HepG2 (cell line): Measurements from ENCODE around the gene CBY1. TPM values are rescaled to one million over a fixed set of nuclear protein-coding genes. Genes with fewer than 3 reads are reported as not detected.

Experiments
- ATAC-seq: fragments of 200-7000 bp; cut with Tn5 transposase; 3 replicates; pipeline ENCODE4 v1.9.1; 2020; ENCODE audit warnings: mild to moderate bottlenecking, moderate library complexity
- BruUV-seq: library from RNA; stranded (reverse); fragments of 400-500 nt; replicated peaks from 2 replicates; lab custom pipeline; 2021; lab: Mats Ljungman, UMichigan
- CTCF ChIA-PET: fragments of 300-600 bp; formaldehyde crosslinking; extraction: SDS; loops from one replicate; lab custom pipeline; 2021; ENCODE audit warnings: low total read pairs, inconsistent platforms, low intra/inter-chr PET ratio; lab: Yijun Ruan, JAX
- POLR2A ChIA-PET: fragments of 350-600 bp; sonication (Branson Sonifier 250); formaldehyde crosslinking; loops from one replicate; lab custom pipeline; 2020; ENCODE audit warnings: antibody characterized with exemption, inconsistent platforms; lab: Yijun Ruan, JAX
- DNase-seq: peaks from one replicate; pipeline ENCODE4 v3.0.0-alpha.2; 2015; ENCODE audit warnings: low spot score
- FAIRE-seq: peaks from 3 replicates; lab custom pipeline; 2011; peaks lifted over from hg19 to GRCh38; lab: Jason Lieb, UNC
- H2AFZ ChIP-seq: one replicate; pipeline ENCODE4 v1.6.1; 2011; ENCODE audit warnings: low read length, inconsistent platforms
- H3K27ac ChIP-seq: fragments of 300-600 bp; 3 replicates; pipeline ENCODE4 v1.8.0; 2011; ENCODE audit warnings: mixed run types, mild to moderate bottlenecking, mixed read lengths, low read length, inconsistent platforms; ENCODE audit not compliant: insufficient read depth; ENCODE audit errors: extremely low read length
- H3K27me3 ChIP-seq, 2 experiments: fragments of 200-600 bp in 1 of 2; 2 replicates in 1 of 2; 3 replicates in 1 of 2; pipeline versions ENCODE4 v1.6.0 to v1.8.0; 2011; ENCODE audit warnings: low read length in 2 of 2, mild to moderate bottlenecking in 2 of 2, moderate library complexity in 2 of 2, inconsistent platforms in 1 of 2; ENCODE audit not compliant: insufficient read depth in 2 of 2, control insufficient read depth in 1 of 2
- H3K36me3 ChIP-seq, 2 experiments: fragments of 200-600 bp in 1 of 2; replicated peaks in 1 of 2; 2 replicates in 1 of 2; 3 replicates in 1 of 2; pipeline versions ENCODE4 v1.5.1 to v1.8.0; 2011; ENCODE audit warnings: low read length in 2 of 2, inconsistent platforms in 1 of 2; ENCODE audit not compliant: insufficient read depth in 2 of 2, control insufficient read depth in 1 of 2
- H3K4me1 ChIP-seq: 2 replicates; pipeline ENCODE4 v1.5.1; 2012; ENCODE audit warnings: low read length, inconsistent platforms; ENCODE audit not compliant: insufficient read depth
- H3K4me2 ChIP-seq: 2 replicates; pipeline ENCODE4 v1.6.0; 2011; ENCODE audit warnings: low read depth, low read length, inconsistent platforms
- H3K4me3 ChIP-seq, 3 experiments: fragments of 200-600 bp in 1 of 3; sonication (generic), shearing (Covaris generic) in 1 of 3; replicated peaks in 1 of 3; 2 replicates each; pipeline ENCODE4 v1.5.1; 2011 to 2016; ENCODE audit warnings: low read length in 3 of 3, inconsistent platforms in 2 of 3, low read depth in 2 of 3, mild to moderate bottlenecking in 2 of 3, control low read depth in 1 of 3, mixed read lengths in 1 of 3; ENCODE audit not compliant: insufficient read depth in 1 of 3
- H3K79me2 ChIP-seq: one replicate; pipeline ENCODE4 v1.6.1; 2011; ENCODE audit warnings: low read length, inconsistent platforms; ENCODE audit not compliant: insufficient read depth
- H3K9ac ChIP-seq: 2 replicates; pipeline ENCODE4 v1.6.0; 2011; ENCODE audit warnings: mild to moderate bottlenecking, low read depth, low read length, inconsistent platforms; ENCODE audit not compliant: insufficient read depth
- H3K9me3 ChIP-seq: 2 replicates; pipeline ENCODE4 v1.5.1; 2012; ENCODE audit warnings: mild to moderate bottlenecking, low read length
- H4K20me1 ChIP-seq: 2 replicates; pipeline ENCODE4 v1.6.0; 2011; ENCODE audit warnings: inconsistent platforms, mild to moderate bottlenecking, low read length, moderate library complexity; ENCODE audit not compliant: insufficient read depth
- ATM ChIP-seq: fragments of 450-650 bp; IDR thresholded peaks from 2 replicates; pipeline ENCODE4 v1.7.1; 2017; ENCODE audit warnings: mild to moderate bottlenecking, borderline replicate concordance
- CAMTA2 ChIP-seq: sonication (generic); formaldehyde crosslinking; IDR thresholded peaks from 2 replicates; pipeline ENCODE4 v1.4.0; 2020; ENCODE audit warnings: mild to moderate bottlenecking, missing genetic modification reagents, borderline replicate concordance
- CENPX ChIP-seq: sonication (generic); formaldehyde crosslinking; IDR thresholded peaks from 2 replicates; pipeline ENCODE4 v1.9.0; 2021; ENCODE audit warnings: mild to moderate bottlenecking, missing genetic modification reagents, moderate library complexity
- ZBTB42 ChIP-seq: sonication (generic); formaldehyde crosslinking; IDR thresholded peaks from 2 replicates; pipeline ENCODE4 v1.5.0; 2020; ENCODE audit warnings: mild to moderate bottlenecking, missing genetic modification reagents
- ZNF367 ChIP-seq: sonication (generic); formaldehyde crosslinking; IDR thresholded peaks from 2 replicates; pipeline ENCODE4 v1.4.0; 2020; ENCODE audit warnings: missing genetic modification reagents, borderline replicate concordance
- in situ Hi-C: cut with HindIII; loops from 2 replicates; pipeline ENCODE4 v1.10.0; 2017; ENCODE audit warnings: low pct_unique_long_range_greater_than_20kb; ENCODE audit not compliant: extremely low pct_ligation_motif_present
- intact Hi-C: fragments of 100-400 bp; cut with micrococcal nuclease; formaldehyde crosslinking; loops from one replicate; pipeline ENCODE4 v1.10.0; 2022; ENCODE audit not compliant: unreplicated experiment
- polyA plus RNA-seq, 8 experiments: library from polyadenylated mRNA; depleted of rRNA in 3 of 8; stranded (reverse) in 7 of 8; unstranded in 1 of 8; fragments of >200 nt; fragmentation: Illumina TruSeq in 4 of 8; extraction: Trizol in 4 of 8; gene quantifications; 2 replicates each; pipeline versions ENCODE4 v1.2.1 to v1.2.3, GENCODE V29; 2011 to 2016; ENCODE audit warnings: low read depth in 4 of 8, missing spikeins in 1 of 8, mixed read lengths in 1 of 8; ENCODE audit not compliant: insufficient read depth in 1 of 8
- total RNA-seq, 5 experiments: library from RNA; depleted of rRNA; stranded (reverse); fragments of >200 nt; fragmentation: Illumina TruSeq; extraction: Trizol; gene quantifications; 2 replicates each; pipeline ENCODE4 v1.2.3, GENCODE V29; 2016; ENCODE audit warnings: low read depth in 1 of 5
- TF ChIP-seq, protein P1 (sequence below): sonication (generic); formaldehyde crosslinking; IDR thresholded peaks from 2 replicates; pipeline ENCODE4 v1.4.0; 2020; ENCODE audit warnings: mild to moderate bottlenecking, missing genetic modification reagents
- TF ChIP-seq, protein P2 (sequence below): IDR thresholded peaks from 2 replicates; pipeline ENCODE4 v1.6.1; 2016
- TF ChIP-seq, protein P3 (sequence below): sonication (generic); formaldehyde crosslinking; IDR thresholded peaks from 2 replicates; pipeline ENCODE4 v1.5.1; 2020; ENCODE audit warnings: missing genetic modification reagents, mild to moderate bottlenecking, borderline replicate concordance
- TF ChIP-seq, protein P4 (sequence below): sonication (generic); formaldehyde crosslinking; IDR thresholded peaks from 2 replicates; pipeline ENCODE4 v1.4.0; 2020; ENCODE audit warnings: mild to moderate bottlenecking, missing genetic modification reagents
- TF ChIP-seq, protein P5 (sequence below): sonication (generic); formaldehyde crosslinking; conservative IDR thresholded peaks from 2 replicates; pipeline ENCODE4 v1.5.0; 2020; ENCODE audit warnings: missing genetic modification reagents

Gene CBY1
- total and polyA plus RNA-seq, 2 of the 13 experiments (the other 11 are each of a cell fraction or from before 2014, with no cell fraction given): 19.7 to 20.3 TPM

DNA sequence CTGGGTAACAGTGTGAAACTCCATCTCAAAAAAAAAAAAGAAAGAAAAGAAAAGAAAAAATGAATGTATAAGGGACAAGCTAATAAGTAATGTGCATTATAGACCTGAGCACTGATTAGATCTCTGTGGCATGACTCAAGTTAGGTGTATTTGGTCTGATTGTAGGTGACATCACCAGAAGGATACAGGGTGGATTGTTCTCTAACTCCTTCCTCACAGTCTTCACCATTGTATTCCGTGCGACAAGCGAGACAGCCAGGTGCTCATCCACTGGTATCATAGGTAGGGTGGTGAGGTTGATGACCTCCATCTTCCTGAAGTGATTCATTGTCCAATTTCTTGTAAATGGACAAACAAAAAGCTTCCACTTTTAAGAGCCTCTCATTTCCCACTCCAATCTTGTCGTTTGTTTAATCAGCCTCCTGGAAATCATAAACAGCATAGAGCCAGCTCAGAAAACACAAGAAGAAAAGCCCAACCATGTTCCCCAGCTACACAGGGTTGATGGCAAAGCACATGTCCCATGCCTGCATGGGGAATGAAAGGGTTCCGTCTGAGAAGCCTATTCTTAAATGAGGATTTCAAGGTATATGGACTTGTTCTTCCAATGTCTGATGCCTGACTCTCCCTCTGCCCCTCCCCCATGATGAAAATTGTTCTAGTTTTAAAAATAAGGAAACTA, 6.5 kb upstream of the CBY1 start (continued):
- TF ChIP-seq, protein P1, sequence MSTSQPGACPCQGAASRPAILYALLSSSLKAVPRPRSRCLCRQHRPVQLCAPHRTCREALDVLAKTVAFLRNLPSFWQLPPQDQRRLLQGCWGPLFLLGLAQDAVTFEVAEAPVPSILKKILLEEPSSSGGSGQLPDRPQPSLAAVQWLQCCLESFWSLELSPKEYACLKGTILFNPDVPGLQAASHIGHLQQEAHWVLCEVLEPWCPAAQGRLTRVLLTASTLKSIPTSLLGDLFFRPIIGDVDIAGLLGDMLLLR (CRISPR knock-in tag): no peak

DNA sequence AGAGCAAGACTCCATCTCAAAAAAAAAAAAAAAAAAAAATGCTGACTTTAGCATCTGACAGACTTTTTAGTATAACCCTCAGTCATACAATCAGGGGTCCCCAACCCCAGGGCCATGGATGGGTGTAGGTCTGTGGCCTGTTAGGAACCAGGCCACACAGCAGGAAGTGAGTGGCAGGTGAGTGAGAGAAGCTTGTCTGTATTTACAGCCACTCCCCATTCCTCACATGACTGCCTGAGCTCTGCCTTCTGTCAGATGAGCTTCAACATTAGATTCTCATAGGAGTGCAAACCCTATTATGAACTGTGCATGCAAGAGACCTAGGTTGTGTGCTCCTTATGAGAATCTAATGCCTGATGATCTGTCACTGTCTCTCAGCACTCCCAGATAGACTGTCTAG, 3.6 kb upstream of the CBY1 start:
- no peak overlapping the region for H2AFZ ChIP-seq
- no peak overlapping the region for H3K27ac ChIP-seq
- TF ChIP-seq ATM: no peak
- no peak for TF ChIP-seq ZNF367 (CRISPR knock-in tag)
- TF ChIP-seq CENPX (CRISPR knock-in tag): no peak
- TF ChIP-seq, protein P2, sequence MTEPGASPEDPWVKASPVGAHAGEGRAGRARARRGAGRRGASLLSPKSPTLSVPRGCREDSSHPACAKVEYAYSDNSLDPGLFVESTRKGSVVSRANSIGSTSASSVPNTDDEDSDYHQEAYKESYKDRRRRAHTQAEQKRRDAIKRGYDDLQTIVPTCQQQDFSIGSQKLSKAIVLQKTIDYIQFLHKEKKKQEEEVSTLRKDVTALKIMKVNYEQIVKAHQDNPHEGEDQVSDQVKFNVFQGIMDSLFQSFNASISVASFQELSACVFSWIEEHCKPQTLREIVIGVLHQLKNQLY (CRISPR knock-in tag): no peak
- no peak for TF ChIP-seq CAMTA2 (CRISPR knock-in tag)
- TF ChIP-seq, protein P3, sequence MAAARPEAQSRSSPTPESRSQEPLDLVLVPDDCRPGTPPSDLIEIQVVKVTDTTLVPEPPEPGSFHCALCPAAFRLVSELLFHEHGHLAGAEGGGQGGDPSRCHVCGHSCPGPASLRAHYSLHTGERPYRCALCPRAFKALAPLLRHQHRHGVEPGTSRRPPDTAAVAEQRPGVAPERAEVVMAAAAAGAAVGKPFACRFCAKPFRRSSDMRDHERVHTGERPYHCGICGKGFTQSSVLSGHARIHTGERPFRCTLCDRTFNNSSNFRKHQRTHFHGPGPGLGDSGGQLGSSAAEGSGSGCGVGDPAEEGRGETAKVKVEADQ (CRISPR knock-in tag): no peak
- TF ChIP-seq, protein P4, sequence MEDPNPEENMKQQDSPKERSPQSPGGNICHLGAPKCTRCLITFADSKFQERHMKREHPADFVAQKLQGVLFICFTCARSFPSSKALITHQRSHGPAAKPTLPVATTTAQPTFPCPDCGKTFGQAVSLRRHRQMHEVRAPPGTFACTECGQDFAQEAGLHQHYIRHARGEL (CRISPR knock-in tag): no peak
- TF ChIP-seq, protein P5, sequence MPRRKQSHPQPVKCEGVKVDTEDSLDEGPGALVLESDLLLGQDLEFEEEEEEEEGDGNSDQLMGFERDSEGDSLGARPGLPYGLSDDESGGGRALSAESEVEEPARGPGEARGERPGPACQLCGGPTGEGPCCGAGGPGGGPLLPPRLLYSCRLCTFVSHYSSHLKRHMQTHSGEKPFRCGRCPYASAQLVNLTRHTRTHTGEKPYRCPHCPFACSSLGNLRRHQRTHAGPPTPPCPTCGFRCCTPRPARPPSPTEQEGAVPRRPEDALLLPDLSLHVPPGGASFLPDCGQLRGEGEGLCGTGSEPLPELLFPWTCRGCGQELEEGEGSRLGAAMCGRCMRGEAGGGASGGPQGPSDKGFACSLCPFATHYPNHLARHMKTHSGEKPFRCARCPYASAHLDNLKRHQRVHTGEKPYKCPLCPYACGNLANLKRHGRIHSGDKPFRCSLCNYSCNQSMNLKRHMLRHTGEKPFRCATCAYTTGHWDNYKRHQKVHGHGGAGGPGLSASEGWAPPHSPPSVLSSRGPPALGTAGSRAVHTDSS (CRISPR knock-in tag): no peak
- no peak for TF ChIP-seq ZBTB42 (CRISPR knock-in tag)
- H3K4me3 ChIP-seq: no peak overlapping the region
- ATAC-seq (no peak), DNase-seq (no peak), FAIRE-seq (no peak)
- H3K27me3 ChIP-seq: no peaks in the 10 kb centered on the region; a peak in 1 of 5 replicates
- no peaks in the 10 kb centered on the region for H3K36me3 ChIP-seq
- CTCF ChIA-PET: no interaction called here
- intact Hi-C loops (no loop called here), in situ Hi-C loops (no loop called here)
- H3K4me2 ChIP-seq: no peak overlapping the region
- H3K4me1 ChIP-seq: peaks cover 5% of the 10 kb centered on the region; the same call in 1 of the 2 replicates
- H4K20me1 ChIP-seq: no peaks in the 10 kb centered on the region
- BruUV-seq: no TSS peak
- H3K79me2 ChIP-seq: peaks cover 9% of the 10 kb centered on the region
- POLR2A ChIA-PET: no interaction called here
- no peaks in the 10 kb centered on the region for H3K9me3 ChIP-seq
- H3K9ac ChIP-seq: no peak overlapping the region
